Gastrocnemius medialis (tissue), 4 donors: ENCODE data around the gene CDC73. TPM values are rescaled to one million over a fixed set of nuclear protein-coding genes. Genes with fewer than 3 reads are reported as not detected.

ENCODE experiments used
- ATAC-seq, 2 donors: fragments of 150-250 bp; one replicate each; pipeline ENCODE4 v1.9.1; 2016
- DNase-seq, 2 donors: peaks; one replicate each; pipeline ENCODE4 v3.0.0-alpha.2; 2019
- H3K27ac ChIP-seq, 4 donors: fragments of 200-600 bp; sonication (generic); 1 replicate in 1 of 4; 2 replicates in 3 of 4; pipeline ENCODE4 v1.5.1; 2016 to 2018; ENCODE audit warnings: mild to moderate bottlenecking in 2 of 4, moderate library complexity in 1 of 4
- H3K27me3 ChIP-seq, 3 donors: fragments of 200-600 bp; sonication (generic) in 2 of 3; 1 replicate in 1 of 3; 2 replicates in 2 of 3; pipeline versions ENCODE4 v1.5.1 to v1.6.0; 2016 to 2019; ENCODE audit warnings: mild to moderate bottlenecking in 1 of 3, moderate library complexity in 1 of 3
- H3K36me3 ChIP-seq, 2 donors: fragments of 200-600 bp; sonication (generic) in 1 of 2; one replicate each; pipeline ENCODE4 v1.5.1; 2017 to 2018
- H3K4me1 ChIP-seq, 2 donors: fragments of 200-600 bp; sonication (generic) in 1 of 2; one replicate each; pipeline ENCODE4 v1.5.1; 2016 to 2017; ENCODE audit warnings: mild to moderate bottlenecking in 2 of 2
- H3K4me3 ChIP-seq, 4 donors: fragments of 200-600 bp; sonication (generic) in 3 of 4; 1 replicate in 1 of 4; 2 replicates in 3 of 4; pipeline ENCODE4 v1.5.1; 2016 to 2019; ENCODE audit warnings: mild to moderate bottlenecking in 2 of 4
- H3K9me3 ChIP-seq, 3 donors: fragments of 200-600 bp; sonication (generic) in 2 of 3; 1 replicate in 1 of 3; 2 replicates in 2 of 3; pipeline ENCODE4 v1.5.1; 2016 to 2019
- POLR2A ChIP-seq, 2 donors: fragments of 450-650 bp; IDR thresholded peaks; one replicate each; pipeline ENCODE4 v1.6.1; 2017; ENCODE audit warnings: antibody characterized with exemption in 2 of 2, mild to moderate bottlenecking in 2 of 2, moderate library complexity in 2 of 2
- in situ Hi-C, 4 donors: fragments of 200-750 bp; cut with MboI; loops; one replicate each; pipeline versions ENCODE4 v1.15.0 to v1.8.0; 2017; ENCODE audit warnings: low sequenced_read_pairs in 4 of 4
- intact Hi-C: fragments of 100-400 bp; cut with DNase I; formaldehyde crosslinking; loops from one replicate; pipeline ENCODE4 v1.15.1; 2023; ENCODE audit warnings: low total_unique reads
- total RNA-seq, 4 donors: library from RNA; depleted of rRNA; stranded (reverse); fragments of >200 nt; gene quantifications; one replicate each; pipeline versions ENCODE4 v1.1.0 to v1.2.3, GENCODE V29; 2016
- TF ChIP-seq, protein P1 (sequence below), 5 experiments: fragments of 450-650 bp in 3 of 5; fragments of 200-600 bp in 2 of 5; sonication (generic) in 2 of 5; IDR thresholded peaks in 4 of 5; conservative IDR thresholded peaks in 1 of 5; 1 replicate in 4 of 5; 2 replicates in 1 of 5; pipeline ENCODE4 v1.5.1; 2016 to 2019; ENCODE audit warnings: antibody characterized with exemption in 5 of 5, mild to moderate bottlenecking in 3 of 5, moderate library complexity in 3 of 5

Gene CDC73
- total RNA-seq, 4 donors from 2014 or later, result 12.3 to 23.7 (median 17.4) TPM

DNA sequence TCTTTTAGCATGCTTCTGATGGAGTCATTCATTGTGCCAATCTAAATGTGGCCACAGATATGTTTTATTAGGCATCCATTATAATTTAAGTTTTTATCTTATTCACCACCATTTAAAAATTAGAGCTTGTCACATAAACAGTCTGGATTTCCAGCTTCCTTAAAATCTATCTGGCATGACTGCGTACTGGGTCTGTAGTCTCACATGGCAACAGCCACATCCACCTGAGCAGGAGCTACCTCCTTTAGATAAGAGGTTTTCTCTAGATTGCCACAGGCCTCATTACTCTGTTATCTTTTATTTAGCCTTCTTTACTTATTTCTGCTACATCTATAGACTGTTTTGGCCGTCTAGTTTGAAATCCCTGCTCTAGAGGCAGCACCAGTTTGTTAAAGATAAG, 35.5 kb downstream of the CDC73 start:
- DNase-seq (no peak), ATAC-seq (no peak)
- Histone ChIP-seq H3K27ac (no peak overlapping the region), H3K9me3 (no peaks in the 10 kb centered on the region), H3K4me1 (peaks cover 0 to 6% of the 10 kb centered on the region in 2 donors), H3K36me3 (peaks cover 0 to 19% of the 10 kb centered on the region in 2 donors), H3K4me3 (no peak overlapping the region), H3K27me3 (no peaks in the 10 kb centered on the region)
- intact Hi-C loops, result no loop called here
- TF ChIP-seq, protein P1, sequence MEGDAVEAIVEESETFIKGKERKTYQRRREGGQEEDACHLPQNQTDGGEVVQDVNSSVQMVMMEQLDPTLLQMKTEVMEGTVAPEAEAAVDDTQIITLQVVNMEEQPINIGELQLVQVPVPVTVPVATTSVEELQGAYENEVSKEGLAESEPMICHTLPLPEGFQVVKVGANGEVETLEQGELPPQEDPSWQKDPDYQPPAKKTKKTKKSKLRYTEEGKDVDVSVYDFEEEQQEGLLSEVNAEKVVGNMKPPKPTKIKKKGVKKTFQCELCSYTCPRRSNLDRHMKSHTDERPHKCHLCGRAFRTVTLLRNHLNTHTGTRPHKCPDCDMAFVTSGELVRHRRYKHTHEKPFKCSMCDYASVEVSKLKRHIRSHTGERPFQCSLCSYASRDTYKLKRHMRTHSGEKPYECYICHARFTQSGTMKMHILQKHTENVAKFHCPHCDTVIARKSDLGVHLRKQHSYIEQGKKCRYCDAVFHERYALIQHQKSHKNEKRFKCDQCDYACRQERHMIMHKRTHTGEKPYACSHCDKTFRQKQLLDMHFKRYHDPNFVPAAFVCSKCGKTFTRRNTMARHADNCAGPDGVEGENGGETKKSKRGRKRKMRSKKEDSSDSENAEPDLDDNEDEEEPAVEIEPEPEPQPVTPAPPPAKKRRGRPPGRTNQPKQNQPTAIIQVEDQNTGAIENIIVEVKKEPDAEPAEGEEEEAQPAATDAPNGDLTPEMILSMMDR (IDR thresholded peaks at IDR 0.05 in 4 of 5, conservative IDR thresholded peaks at IDR 0.05 in 1 of 5), result no peak
- TF ChIP-seq POLR2A (IDR thresholded peaks at IDR 0.05), result no peak
- in situ Hi-C loops, result no loop called here

DNA sequence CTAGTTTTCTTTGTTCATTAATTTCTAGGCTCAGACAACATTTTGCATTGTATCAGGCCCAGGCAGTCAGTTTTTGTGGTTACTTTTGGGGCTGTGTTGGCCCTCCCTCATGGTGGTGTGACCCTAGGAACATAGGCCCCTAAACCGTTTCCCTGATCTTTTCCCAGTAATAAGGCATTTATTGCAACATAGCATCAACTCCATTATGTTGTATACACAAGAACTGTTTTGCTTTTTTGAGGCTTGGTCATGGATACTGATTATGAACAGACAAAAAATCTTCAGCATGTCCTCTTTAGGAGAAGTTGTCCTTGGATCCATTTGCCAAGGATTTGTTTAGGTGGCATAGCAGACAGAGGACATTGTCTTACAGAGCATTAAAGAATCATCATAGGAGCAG, 54.3 kb downstream of the CDC73 start:
- DNase-seq (no peak), ATAC-seq (no peak)
- Histone ChIP-seq H3K27me3 (no peaks in the 10 kb centered on the region), H3K4me3 (no peak overlapping the region), H3K27ac (no peak overlapping the region), H3K9me3 (no peaks in the 10 kb centered on the region), H3K4me1 (peaks cover 7 to 10% of the 10 kb centered on the region in 2 donors), H3K36me3 (no peaks in the 10 kb centered on the region)
- in situ Hi-C loops, result loop anchor here in 1 of 4 donors (25.0 kb wide), 1 partner anchor 1111 kb away; no protein-coding TSS in a partner anchor
- TF ChIP-seq, protein P1 (IDR thresholded peaks at IDR 0.05 in 4 of 5, conservative IDR thresholded peaks at IDR 0.05 in 1 of 5), result no peak
- TF ChIP-seq POLR2A (IDR thresholded peaks at IDR 0.05), result no peak
- intact Hi-C loops, result no loop called here

DNA sequence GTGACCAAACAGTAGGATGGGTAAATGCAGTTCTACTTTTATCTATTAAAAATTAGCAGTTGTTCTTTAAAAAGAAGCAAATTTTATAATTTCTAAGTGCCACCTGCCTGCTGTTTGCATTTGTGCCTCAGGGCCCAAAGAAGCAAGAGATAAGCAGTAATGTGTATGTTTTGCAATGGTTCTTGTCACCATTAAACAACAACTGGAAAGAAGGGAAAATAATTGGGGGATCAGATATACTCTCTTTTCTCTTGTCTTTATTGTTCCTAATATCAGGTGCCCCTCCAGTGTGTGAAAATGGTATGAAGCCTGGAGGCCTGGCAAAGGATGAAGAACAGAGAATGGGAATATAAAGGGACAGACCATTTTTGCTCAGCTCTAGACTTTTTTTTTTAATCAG, 55.0 kb downstream of the CDC73 start:
- Histone ChIP-seq H3K27ac (no peak overlapping the region), H3K27me3 (no peaks in the 10 kb centered on the region), H3K36me3 (no peaks in the 10 kb centered on the region), H3K4me1 (peaks cover 13 to 17% of the 10 kb centered on the region in 2 donors), H3K4me3 (no peak overlapping the region), H3K9me3 (no peaks in the 10 kb centered on the region)
- in situ Hi-C loops, result loop anchor here in 1 of 4 donors (25.0 kb wide), 1 partner anchor 1111 kb away; no protein-coding TSS in a partner anchor
- no peak for DNase-seq
- ATAC-seq, result no peak
- intact Hi-C loops, result no loop called here
- TF ChIP-seq, protein P1 (IDR thresholded peaks at IDR 0.05 in 4 of 5, conservative IDR thresholded peaks at IDR 0.05 in 1 of 5), result no peak
- TF ChIP-seq POLR2A (IDR thresholded peaks at IDR 0.05), result no peak

DNA sequence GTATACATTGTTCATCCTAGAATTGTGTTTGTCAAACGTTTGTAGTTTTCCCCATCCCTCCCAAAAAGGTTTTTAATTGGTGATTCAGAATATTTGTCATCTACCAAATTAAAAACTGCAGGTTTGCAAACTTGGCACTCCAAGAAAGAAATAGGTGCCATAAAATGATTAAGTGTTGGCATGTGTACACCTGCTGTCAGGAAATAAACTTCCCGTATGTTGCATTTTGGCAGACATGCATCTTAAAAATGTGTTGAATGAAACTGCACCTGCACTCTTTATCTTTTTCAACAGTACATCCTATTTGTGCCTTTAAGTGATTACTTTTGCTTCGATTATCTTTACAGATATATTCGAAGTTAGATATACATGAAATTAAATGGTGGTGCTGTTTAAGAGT, 57.3 kb downstream of the CDC73 start:
- in situ Hi-C loops (loop anchor here in 1 of 4 donors (25.0 kb wide), 1 partner anchor 1108 kb away; no protein-coding TSS in a partner anchor), intact Hi-C loops (no loop called here)
- TF ChIP-seq POLR2A (IDR thresholded peaks at IDR 0.05), result no peak
- TF ChIP-seq, protein P1 (IDR thresholded peaks at IDR 0.05 in 4 of 5, conservative IDR thresholded peaks at IDR 0.05 in 1 of 5), result no peak
- no peak for DNase-seq
- Histone ChIP-seq H3K4me3 (no peak overlapping the region), H3K27ac (no peak overlapping the region), H3K9me3 (no peaks in the 10 kb centered on the region), H3K36me3 (no peaks in the 10 kb centered on the region), H3K4me1 (peaks cover 29 to 39% of the 10 kb centered on the region in 2 donors), H3K27me3 (no peaks in the 10 kb centered on the region)
- no peak for ATAC-seq

DNA sequence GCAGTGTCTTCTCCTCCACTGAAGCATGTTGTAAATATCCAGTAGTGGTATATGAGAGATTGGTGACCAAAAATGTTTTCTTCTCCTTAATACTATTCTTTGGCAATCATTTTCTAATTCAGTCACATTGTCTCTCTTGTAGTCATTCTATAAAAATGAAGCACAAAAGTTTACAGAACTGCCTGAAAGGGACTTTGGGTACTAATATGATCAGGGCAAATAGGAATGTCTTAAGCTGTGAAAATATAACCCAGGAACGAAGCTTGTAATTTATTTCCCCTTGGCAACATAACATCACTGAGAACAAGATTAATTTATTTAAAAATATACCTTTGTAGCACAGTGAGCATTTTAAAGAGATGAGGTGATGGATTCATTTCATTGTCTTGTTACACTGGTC, 59.7 kb downstream of the CDC73 start:
- no peaks in the 10 kb centered on the region for H3K9me3 ChIP-seq
- H3K27ac ChIP-seq, result no peak overlapping the region
- no peak overlapping the region for H3K4me3 ChIP-seq
- TF ChIP-seq POLR2A (IDR thresholded peaks at IDR 0.05), result no peak
- TF ChIP-seq, protein P1 (IDR thresholded peaks at IDR 0.05 in 4 of 5, conservative IDR thresholded peaks at IDR 0.05 in 1 of 5), result no peak
- H3K27me3 ChIP-seq, result no peaks in the 10 kb centered on the region
- DNase-seq, result no peak
- peaks cover 47 to 52% of the 10 kb centered on the region in 2 donors for H3K4me1 ChIP-seq
- H3K36me3 ChIP-seq, result no peaks in the 10 kb centered on the region
- in situ Hi-C loops, result loop anchor here in 1 of 4 donors (25.0 kb wide), 1 partner anchor 1106 kb away; no protein-coding TSS in a partner anchor
- intact Hi-C loops, result no loop called here
- ATAC-seq, result no peak
